Kidney epithelial cell (primary cell): Measurements from ENCODE around the gene DYNC2H1. TPM values are rescaled to one million over a fixed set of nuclear protein-coding genes. Genes with fewer than 3 reads are reported as not detected.

Source experiments
- DNase-seq: peaks from one replicate; pipeline ENCODE4 v3.0.0-alpha.2; 2010; ENCODE audit warnings: low read depth
- H3K27me3 ChIP-seq: 2 replicates; pipeline ENCODE4 v1.6.0; 2011; ENCODE audit warnings: low read length; ENCODE audit not compliant: control insufficient read depth, insufficient read depth
- H3K36me3 ChIP-seq: 2 replicates; pipeline ENCODE4 v1.5.1; 2011; ENCODE audit warnings: low read length; ENCODE audit not compliant: control insufficient read depth, insufficient read depth
- H3K4me3 ChIP-seq: 2 replicates; pipeline ENCODE4 v1.5.1; 2011; ENCODE audit warnings: low read depth, mild to moderate bottlenecking, control low read depth, low read length
- total RNA-seq: library from RNA; depleted of rRNA; stranded (reverse); fragments of >200 nt; gene quantifications from 2 replicates; pipeline ENCODE4 v1.2.3, GENCODE V29; 2015
- TF ChIP-seq, protein P1 (sequence below): IDR thresholded peaks from 2 replicates; pipeline ENCODE4 v1.5.1; 2011; ENCODE audit warnings: mild to moderate bottlenecking, moderate library complexity, low read length, control low read depth, inconsistent platforms; ENCODE audit not compliant: insufficient read depth, poor library complexity, severe bottlenecking

The DYNC2H1 gene
- total RNA-seq, 1 donor from 2014 or later = 10.5 TPM

DNA sequence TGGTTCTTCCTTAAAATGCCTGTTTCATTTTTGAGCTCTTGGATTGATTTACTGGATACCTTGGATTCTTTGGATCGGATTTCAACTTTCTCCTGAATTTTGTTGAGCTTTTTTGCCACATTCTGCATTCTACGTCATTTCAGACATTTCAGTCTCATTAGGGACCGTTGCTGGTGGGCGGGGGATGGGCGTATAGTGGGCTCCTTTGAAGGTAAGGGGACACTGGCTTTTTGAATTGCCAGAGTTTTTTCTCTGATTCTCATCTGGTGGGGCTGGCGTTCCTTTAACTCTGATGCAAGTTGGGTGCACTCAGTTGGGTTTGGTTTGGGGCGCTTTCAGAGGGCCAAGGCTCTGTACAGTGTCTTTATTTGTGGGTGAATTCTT is 216.5 kb downstream of the DYNC2H1 start:
- Histone ChIP-seq H3K4me3 (no peak overlapping the region), H3K36me3 (no peaks in the 10 kb centered on the region), H3K27me3 (no peaks in the 10 kb centered on the region)
- no peak for DNase-seq
- TF ChIP-seq, protein P1, sequence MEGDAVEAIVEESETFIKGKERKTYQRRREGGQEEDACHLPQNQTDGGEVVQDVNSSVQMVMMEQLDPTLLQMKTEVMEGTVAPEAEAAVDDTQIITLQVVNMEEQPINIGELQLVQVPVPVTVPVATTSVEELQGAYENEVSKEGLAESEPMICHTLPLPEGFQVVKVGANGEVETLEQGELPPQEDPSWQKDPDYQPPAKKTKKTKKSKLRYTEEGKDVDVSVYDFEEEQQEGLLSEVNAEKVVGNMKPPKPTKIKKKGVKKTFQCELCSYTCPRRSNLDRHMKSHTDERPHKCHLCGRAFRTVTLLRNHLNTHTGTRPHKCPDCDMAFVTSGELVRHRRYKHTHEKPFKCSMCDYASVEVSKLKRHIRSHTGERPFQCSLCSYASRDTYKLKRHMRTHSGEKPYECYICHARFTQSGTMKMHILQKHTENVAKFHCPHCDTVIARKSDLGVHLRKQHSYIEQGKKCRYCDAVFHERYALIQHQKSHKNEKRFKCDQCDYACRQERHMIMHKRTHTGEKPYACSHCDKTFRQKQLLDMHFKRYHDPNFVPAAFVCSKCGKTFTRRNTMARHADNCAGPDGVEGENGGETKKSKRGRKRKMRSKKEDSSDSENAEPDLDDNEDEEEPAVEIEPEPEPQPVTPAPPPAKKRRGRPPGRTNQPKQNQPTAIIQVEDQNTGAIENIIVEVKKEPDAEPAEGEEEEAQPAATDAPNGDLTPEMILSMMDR = no peak

GRCh38 chr11:103326070-103326794 is 217.0 kb downstream of the DYNC2H1 start:
- peak; percentile 35 for DNase-seq
- TF ChIP-seq, protein P1 = peak; percentile 68
- Histone ChIP-seq H3K36me3 (no peaks in the 10 kb centered on the region), H3K4me3 (no peak overlapping the region), H3K27me3 (no peaks in the 10 kb centered on the region)

DNA sequence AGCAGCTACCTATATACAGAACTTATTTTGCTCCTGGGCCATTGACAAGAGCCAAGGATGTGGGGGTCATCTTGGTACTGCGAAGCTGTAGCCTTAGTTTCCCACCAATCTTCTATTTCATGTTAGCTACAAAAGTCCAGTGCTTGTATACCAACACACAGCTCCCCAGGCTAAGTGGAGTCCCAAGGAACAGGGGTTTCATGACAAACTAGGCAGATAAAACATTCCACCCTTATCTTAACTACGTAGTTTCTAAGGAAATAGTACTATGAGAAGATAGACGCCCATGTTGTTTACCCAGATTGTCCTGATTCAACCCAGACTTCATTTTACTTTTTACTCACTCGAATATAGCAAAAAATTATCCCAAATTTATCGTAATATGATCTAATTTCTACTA is 218.5 kb downstream of the DYNC2H1 start:
- Histone ChIP-seq H3K4me3 (no peak overlapping the region), H3K36me3 (no peaks in the 10 kb centered on the region), H3K27me3 (no peaks in the 10 kb centered on the region)
- DNase-seq = no peak
- TF ChIP-seq, protein P1 = no peak

DNA sequence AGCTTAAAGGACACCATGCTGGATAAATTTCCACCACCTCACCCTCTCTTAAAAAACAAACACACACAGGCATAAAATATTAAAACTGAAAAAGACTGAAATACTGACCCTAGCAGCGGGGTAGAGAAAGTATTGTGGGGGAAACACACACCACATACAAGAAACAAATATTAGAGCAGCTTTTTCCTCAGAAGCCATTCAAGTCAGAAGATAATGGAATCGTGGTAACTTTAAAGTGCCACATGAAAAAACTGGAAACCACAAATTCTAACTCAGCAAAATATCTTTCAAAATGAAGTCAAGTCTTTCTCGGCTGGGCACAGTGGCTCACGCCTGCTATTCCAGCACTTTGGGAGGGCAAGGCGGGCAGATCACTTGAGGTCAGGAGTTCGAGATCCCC is 223.2 kb downstream of the DYNC2H1 start:
- no peak for DNase-seq
- Histone ChIP-seq H3K27me3 (no peaks in the 10 kb centered on the region), H3K36me3 (no peaks in the 10 kb centered on the region), H3K4me3 (no peak overlapping the region)
- TF ChIP-seq, protein P1 = no peak

GRCh38 chr11:103338621-103339484 is 229.6 kb downstream of the DYNC2H1 start:
- DNase-seq = no peak
- TF ChIP-seq, protein P1 = peak; percentile 53
- no peak overlapping the region for H3K4me3 ChIP-seq
- no peaks in the 10 kb centered on the region for H3K36me3 ChIP-seq
- H3K27me3 ChIP-seq = no peaks in the 10 kb centered on the region
